WI38 (cell line): ENCODE measurements around the gene SLC2A9.

ENCODE experiments used
- H3K4me3 ChIP-seq: 2 replicates; pipeline ENCODE4 v1.5.1; 2011; ENCODE audit warnings: low read depth, mild to moderate bottlenecking, control low read depth, low read length
- CTCF ChIP-seq: IDR thresholded peaks from 2 replicates; pipeline ENCODE4 v1.5.1; 2012; ENCODE audit warnings: low read depth, mild to moderate bottlenecking, control low read depth, low read length

The SLC2A9 gene

GRCh38 chr4:10009861-10010500 is 11.3 kb downstream of the SLC2A9 start:
- H3K4me3 ChIP-seq: no peak overlapping the region

GRCh38 chr4:10008609-10009005 is 12.7 kb downstream of the SLC2A9 start:
- no peak overlapping the region for H3K4me3 ChIP-seq
- no peak for TF ChIP-seq CTCF

More at GRCh38 chr4:10009861-10010500, 11.3 kb downstream of the SLC2A9 start:
- no peak for TF ChIP-seq CTCF

GRCh38 chr4:10007793-10008608 is 13.3 kb downstream of the SLC2A9 start:
- TF ChIP-seq CTCF: no peak
- H3K4me3 ChIP-seq: no peak overlapping the region

- no peak for TF ChIP-seq CTCF
- H3K4me3 ChIP-seq: no peak overlapping the region
Measured at GRCh38 chr4:10007436-10007740, 13.9 kb downstream of the SLC2A9 start.

GRCh38 chr4:10006601-10007435 is 14.5 kb downstream of the SLC2A9 start:
- no peak overlapping the region for H3K4me3 ChIP-seq
- TF ChIP-seq CTCF: no peak

- H3K4me3 ChIP-seq: no peak overlapping the region
- TF ChIP-seq CTCF: no peak
Measured at GRCh38 chr4:10006231-10006600, 15.1 kb downstream of the SLC2A9 start.
